RWPE1 (cell line): ENCODE measurements around the gene MYMX.
A peak's percentile ranks its signal among the peaks of the same experiment; 100 is the strongest.
"Not testable (repeated sequence)": the region's sequence is repeated elsewhere in the genome, so short reads cannot be mapped to it uniquely, and the experiment has no call there.

Experiments
- CTCF ChIA-PET: fragments of 350-600 bp; sonication (Branson Sonifier 250); formaldehyde crosslinking; extraction: SDS; loops from one replicate; lab custom pipeline; 2021; lab: Yijun Ruan, JAX
- POLR2A ChIA-PET: fragments of 400-600 bp; formaldehyde crosslinking; extraction: SDS; loops from one replicate; lab custom pipeline; 2020; ENCODE audit warnings: antibody characterized with exemption; ENCODE audit not compliant: low non-redundant PET; lab: Yijun Ruan, JAX
- DNase-seq: peaks from one replicate; pipeline ENCODE4 v3.0.0; 2012; ENCODE audit warnings: low spot score
- H3K27ac ChIP-seq: fragments of 450-650 bp; 2 replicates; pipeline ENCODE4 v1.5.1; 2017
- CTCF ChIP-seq: fragments of 450-650 bp; conservative IDR thresholded peaks from 2 replicates; pipeline ENCODE4 v1.5.1; 2017; ENCODE audit warnings: low read depth, mild to moderate bottlenecking

The MYMX gene

GRCh38 chr6:44193307-44193910, 23.3 kb upstream of the MYMX start:
- TF ChIP-seq CTCF, result no peak
- DNase-seq, result no peak
- CTCF ChIA-PET, result interaction anchor here (0.6 kb wide), 2 partner anchors 134 to 1475 kb away, joined by 3 to 4 read pairs; no protein-coding TSS in a partner anchor
- no peak overlapping the region for H3K27ac ChIP-seq
- POLR2A ChIA-PET, result no interaction called here

GRCh38 chr6:44194326-44194725, 22.4 kb upstream of the MYMX start:
- POLR2A ChIA-PET, result no interaction called here
- TF ChIP-seq CTCF, result no peak
- H3K27ac ChIP-seq, result no peak overlapping the region
- CTCF ChIA-PET, result no interaction called here
- DNase-seq, result no peak

- POLR2A ChIA-PET, DNase-seq, H3K27ac ChIP-seq, CTCF ChIA-PET: not testable (repeated sequence)
These were observed 20.4 kb upstream of the MYMX start for GRCh38 chr6:44196351-44196750.

- ChIA-PET CTCF (no interaction called here), POLR2A (no interaction called here)
- no peak overlapping the region for H3K27ac ChIP-seq
- no peak for TF ChIP-seq CTCF
- DNase-seq, result no peak
These were observed 18.0 kb upstream of the MYMX start for GRCh38 chr6:44198684-44199083.

GRCh38 chr6:44199883-44200282, 16.8 kb upstream of the MYMX start:
- no peak overlapping the region for H3K27ac ChIP-seq
- ChIA-PET CTCF (interaction anchor here (0.6 kb wide), 1 partner anchor 44 kb away, joined by 3 read pairs; no protein-coding TSS in a partner anchor), POLR2A (no interaction called here)
- no peak for TF ChIP-seq CTCF
- DNase-seq, result no peak

- no peak for TF ChIP-seq CTCF
These were observed 15.5 kb upstream of the MYMX start for GRCh38 chr6:44201200-44201599.

GRCh38 chr6:44201638-44202303, 15.0 kb upstream of the MYMX start:
- peak; percentile 64 for DNase-seq
- ChIA-PET POLR2A (interaction anchor here (1.1 kb wide), 1 partner anchor 20 kb away, joined by 6 read pairs; no protein-coding TSS in a partner anchor), CTCF (interaction anchor here (1.1 kb wide), 1 partner anchor 36 kb away, joined by 3 read pairs; no protein-coding TSS in a partner anchor)
- no peak for TF ChIP-seq CTCF
- peak overlapping the region; percentile 92 for H3K27ac ChIP-seq

More at GRCh38 chr6:44201200-44201599, 15.5 kb upstream of the MYMX start:
- no peak for DNase-seq
- POLR2A ChIA-PET, result interaction anchor here (0.9 to 1.1 kb wide), 2 partner anchors 20 to 46 kb away, joined by 3 to 6 read pairs; partner anchors contain the start of gene HSP90AB1
- CTCF ChIA-PET, result interaction anchor here (0.7 to 1.1 kb wide), 2 partner anchors 22 to 37 kb away, joined by 3 to 5 read pairs; partner anchors contain the start of gene SLC29A1
- peak overlapping the region; percentile 92 for H3K27ac ChIP-seq
